GM18870 (cell line): ENCODE results near the gene MUC5AC.
"Not testable (repeated sequence)": the region's sequence is repeated elsewhere in the genome, so short reads cannot be mapped to it uniquely, and the experiment has no call there.

Experiments used
- ATAC-seq: cut with Tn5 transposase; IDR thresholded peaks from one replicate; pipeline ENCODE4 v1.9.1; 2021; ENCODE audit warnings: moderate library complexity; ENCODE audit not compliant: unreplicated experiment

Gene MUC5AC

GRCh38 chr11:1205121-1205986 is 47.6 kb downstream of the MUC5AC start:
- no peak for ATAC-seq

GRCh38 chr11:1205987-1206331 is 48.2 kb downstream of the MUC5AC start:
- no peak for ATAC-seq

GRCh38 chr11:1206391-1207271 is 48.9 kb downstream of the MUC5AC start:
- no peak for ATAC-seq

- no peak for ATAC-seq
These were observed 49.8 kb downstream of the MUC5AC start for GRCh38 chr11:1207401-1208143.

- ATAC-seq = no peak
These were observed 50.3 kb downstream of the MUC5AC start for GRCh38 chr11:1208144-1208393.

- ATAC-seq = no peak
These were observed 50.9 kb downstream of the MUC5AC start for GRCh38 chr11:1208394-1209261.

GRCh38 chr11:1209371-1210057 is 51.8 kb downstream of the MUC5AC start:
- ATAC-seq = no peak

GRCh38 chr11:1211838-1212237 is 54.1 kb downstream of the MUC5AC start:
- ATAC-seq = no peak

- not testable (repeated sequence) for ATAC-seq
These were observed 58.1 kb downstream of the MUC5AC start for GRCh38 chr11:1215826-1216225.

GRCh38 chr11:1217151-1217550 is 59.4 kb downstream of the MUC5AC start:
- ATAC-seq = no peak

- ATAC-seq = no peak
These were observed 60.6 kb downstream of the MUC5AC start for GRCh38 chr11:1218256-1218787.

GRCh38 chr11:1218788-1219445 is 61.2 kb downstream of the MUC5AC start:
- no peak for ATAC-seq

GRCh38 chr11:1219446-1219833 is 61.7 kb downstream of the MUC5AC start:
- ATAC-seq = no peak

GRCh38 chr11:1219834-1220815 is 62.4 kb downstream of the MUC5AC start:
- no peak for ATAC-seq

- no peak for ATAC-seq
These were observed 63.4 kb downstream of the MUC5AC start for GRCh38 chr11:1220941-1221721.

GRCh38 chr11:1221848-1222311 is 64.1 kb downstream of the MUC5AC start:
- ATAC-seq = no peak
